HepG2 (cell line): ENCODE measurements around the gene CD19. TPM values are rescaled to one million over a fixed set of nuclear protein-coding genes. Genes with fewer than 3 reads are reported as not detected.

Source experiments
- ATM ChIP-seq: fragments of 450-650 bp; IDR thresholded peaks from 2 replicates; pipeline ENCODE4 v1.7.1; 2017; ENCODE audit warnings: mild to moderate bottlenecking, borderline replicate concordance
- CBX1 ChIP-seq: IDR thresholded peaks from one replicate; pipeline ENCODE4 v1.6.1; 2016; ENCODE audit warnings: antibody characterized with exemption, low read depth
- DRAP1 ChIP-seq: IDR thresholded peaks from 2 replicates; pipeline ENCODE4 v1.6.1; 2016; ENCODE audit warnings: missing genetic modification reagents, missing compliant biosample characterization
- GATAD1 ChIP-seq: IDR thresholded peaks from 2 replicates; pipeline ENCODE4 v1.6.1; 2016; ENCODE audit warnings: missing genetic modification reagents, missing compliant biosample characterization
- HDAC2 ChIP-seq: sonication (generic); formaldehyde crosslinking; IDR thresholded peaks from 2 replicates; pipeline ENCODE4 v1.4.0; 2020; ENCODE audit warnings: missing genetic modification reagents
- ISX ChIP-seq: sonication (generic); formaldehyde crosslinking; conservative IDR thresholded peaks from 2 replicates; pipeline ENCODE4 v1.5.0; 2020; ENCODE audit warnings: missing genetic modification reagents
- KDM1A ChIP-seq: IDR thresholded peaks from 2 replicates; pipeline ENCODE4 v1.6.1; 2016; ENCODE audit warnings: missing compliant biosample characterization
- PHF20 ChIP-seq: sonication (generic); formaldehyde crosslinking; IDR thresholded peaks from 2 replicates; pipeline ENCODE4 v1.5.0; 2020; ENCODE audit warnings: mild to moderate bottlenecking, missing genetic modification reagents
- RBM39 ChIP-seq: fragments of 200-400 bp; formaldehyde crosslinking; IDR thresholded peaks from one replicate; pipeline ENCODE4 v1.6.1; 2018; ENCODE audit warnings: antibody characterized with exemption, mild to moderate bottlenecking, low read depth, low read length; ENCODE audit not compliant: poor library complexity, severe bottlenecking
- RERE ChIP-seq: IDR thresholded peaks from 2 replicates; pipeline ENCODE4 v1.6.1; 2016; ENCODE audit warnings: low read depth, missing genetic modification reagents, missing compliant biosample characterization
- SETDB1 ChIP-seq: sonication (generic); formaldehyde crosslinking; IDR thresholded peaks from 2 replicates; pipeline ENCODE4 v1.5.1; 2020; ENCODE audit warnings: missing genetic modification reagents, mild to moderate bottlenecking, borderline replicate concordance
- SNAPC5 ChIP-seq: sonication (generic); formaldehyde crosslinking; IDR thresholded peaks from 2 replicates; pipeline ENCODE4 v1.8.1; 2023; ENCODE audit warnings: mild to moderate bottlenecking, missing genetic modification reagents, borderline replicate concordance
- ZNF251 ChIP-seq: sonication (generic); formaldehyde crosslinking; IDR thresholded peaks from 2 replicates; pipeline ENCODE4 v1.9.0; 2021; ENCODE audit warnings: mild to moderate bottlenecking, missing genetic modification reagents
- ZNF496 ChIP-seq: sonication (generic); formaldehyde crosslinking; IDR thresholded peaks from 2 replicates; pipeline ENCODE4 v1.8.1; 2023; ENCODE audit warnings: mild to moderate bottlenecking, moderate library complexity, missing genetic modification reagents; ENCODE audit not compliant: insufficient replicate concordance
- ZNF646 ChIP-seq: sonication (generic); formaldehyde crosslinking; IDR thresholded peaks from 2 replicates; pipeline ENCODE4 v1.9.0; 2021; ENCODE audit warnings: mild to moderate bottlenecking, missing genetic modification reagents
- ZNF678 ChIP-seq: sonication (generic); formaldehyde crosslinking; IDR thresholded peaks from 2 replicates; pipeline ENCODE4 v1.4.0; 2020; ENCODE audit warnings: mild to moderate bottlenecking, missing genetic modification reagents
- polyA plus RNA-seq, 8 experiments: library from polyadenylated mRNA; depleted of rRNA in 3 of 8; stranded (reverse) in 7 of 8; unstranded in 1 of 8; fragments of >200 nt; fragmentation: Illumina TruSeq in 4 of 8; extraction: Trizol in 4 of 8; gene quantifications; 2 replicates each; pipeline versions ENCODE4 v1.2.1 to v1.2.3, GENCODE V29; 2011 to 2016; ENCODE audit warnings: low read depth in 4 of 8, missing spikeins in 1 of 8, mixed read lengths in 1 of 8; ENCODE audit not compliant: insufficient read depth in 1 of 8
- total RNA-seq, 5 experiments: library from RNA; depleted of rRNA; stranded (reverse); fragments of >200 nt; fragmentation: Illumina TruSeq; extraction: Trizol; gene quantifications; 2 replicates each; pipeline ENCODE4 v1.2.3, GENCODE V29; 2016; ENCODE audit warnings: low read depth in 1 of 5

The CD19 gene
- total and polyA plus RNA-seq, 2 of the 13 experiments (the other 11 are each of a cell fraction or from before 2014, with no cell fraction given), result 0.55 to 1.1 TPM

DNA sequence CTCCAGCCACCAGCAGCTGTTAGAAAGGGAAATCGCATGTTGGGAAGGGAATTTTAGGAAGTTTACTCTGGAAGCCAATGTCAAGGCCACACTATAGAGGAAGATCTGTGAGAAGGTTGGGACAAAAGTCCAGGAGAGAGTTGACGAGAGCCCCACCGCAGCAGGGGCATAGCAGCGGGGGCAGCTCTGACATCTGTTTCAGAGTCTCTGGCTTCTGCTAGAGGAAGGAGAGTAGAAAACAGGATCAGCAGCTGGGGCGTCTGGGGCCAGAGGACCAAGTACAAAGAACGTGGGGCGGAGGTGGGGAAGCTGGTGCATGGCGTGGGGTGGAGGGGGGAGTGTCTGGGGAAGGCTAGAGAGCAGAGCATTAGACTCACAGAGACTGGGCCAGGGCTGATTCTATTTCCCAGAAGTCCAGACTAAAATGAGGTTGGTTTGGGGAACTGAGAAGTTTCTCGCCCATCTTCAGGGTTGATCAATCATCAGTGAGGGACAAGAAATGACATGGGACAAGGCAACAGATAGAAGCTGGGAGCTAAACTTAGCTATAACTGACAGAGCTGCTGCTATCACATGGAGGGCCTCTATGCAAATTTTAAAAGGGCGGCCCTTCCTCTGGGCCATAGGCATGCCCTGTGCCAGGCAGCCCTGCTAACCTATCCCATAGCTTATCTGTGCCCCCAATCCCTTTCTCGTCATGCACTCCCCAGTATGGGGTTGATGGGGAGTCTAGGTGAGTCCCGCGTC lies 7.9 kb upstream of the CD19 start (continued):
- TF ChIP-seq RERE (CRISPR knock-in tag), result no peak
- peak; percentile 59; the same call in 1 of the 2 replicates for TF ChIP-seq HDAC2
- TF ChIP-seq ZNF678 (CRISPR knock-in tag), result no peak
- no peak for TF ChIP-seq PHF20
- no peak; the same call in 1 of the 2 replicates for TF ChIP-seq DRAP1 (CRISPR knock-in tag)
- no peak for TF ChIP-seq ZNF646
- TF ChIP-seq ATM, result no peak
- no peak for TF ChIP-seq ZNF251 (CRISPR knock-in tag)
- TF ChIP-seq RBM39, result no peak
- TF ChIP-seq KDM1A (CRISPR knock-in tag), result no peak; the same call in 1 of the 2 replicates
- no peak for TF ChIP-seq CBX1
- no peak for TF ChIP-seq ISX (CRISPR knock-in tag)
- peak; percentile 38; the same call in 1 of the 2 replicates for TF ChIP-seq GATAD1
- TF ChIP-seq SETDB1 (CRISPR knock-in tag), result no peak
- TF ChIP-seq ZNF496 (CRISPR knock-in tag), result no peak
- TF ChIP-seq SNAPC5 (CRISPR knock-in tag), result no peak
